ENCODE results near the gene OSBPL3.
A peak's percentile ranks its signal among the peaks of the same experiment; 100 is the strongest.

The OSBPL3 gene

GRCh38 chr7:24869572-24869971 lies 110.4 kb downstream of the OSBPL3 start:
- TF ChIP-seq JUND (IDR thresholded peaks at IDR 0.05; ENCODE audit: low read depth) = no peak
- in situ Hi-C loops (cut with HindIII; ENCODE audit: low pct_unique_long_range_greater_than_20kb, low sequenced_read_pairs) = no loop called here
- no peak for DNase-seq (ENCODE audit: low read depth in 1 of 2, low spot score in 1 of 2)

- TF ChIP-seq JUND (IDR thresholded peaks at IDR 0.05; ENCODE audit: low read depth) = no peak
- no peak for DNase-seq (ENCODE audit: low read depth in 1 of 2, low spot score in 1 of 2)
- in situ Hi-C loops (cut with HindIII; ENCODE audit: low pct_unique_long_range_greater_than_20kb, low sequenced_read_pairs) = no loop called here
Observed at GRCh38 chr7:24868741-24869140, 111.2 kb downstream of the OSBPL3 start.

GRCh38 chr7:24866004-24866615 lies 113.9 kb downstream of the OSBPL3 start:
- no peak for DNase-seq (ENCODE audit: low read depth in 1 of 2, low spot score in 1 of 2)
- in situ Hi-C loops (cut with HindIII; ENCODE audit: low pct_unique_long_range_greater_than_20kb, low sequenced_read_pairs) = no loop called here
- no peak for TF ChIP-seq JUND (IDR thresholded peaks at IDR 0.05; ENCODE audit: low read depth)

- in situ Hi-C loops (cut with HindIII; ENCODE audit: low pct_unique_long_range_greater_than_20kb, low sequenced_read_pairs) = no loop called here
- no peak for DNase-seq (ENCODE audit: low read depth in 1 of 2, low spot score in 1 of 2)
- TF ChIP-seq JUND (IDR thresholded peaks at IDR 0.05; ENCODE audit: low read depth) = no peak
Observed at GRCh38 chr7:24864214-24864817, 115.7 kb downstream of the OSBPL3 start.

- in situ Hi-C loops (cut with HindIII; ENCODE audit: low pct_unique_long_range_greater_than_20kb, low sequenced_read_pairs) = no loop called here
- no peak for TF ChIP-seq JUND (IDR thresholded peaks at IDR 0.05; ENCODE audit: low read depth)
- DNase-seq (ENCODE audit: low read depth in 1 of 2, low spot score in 1 of 2) = no peak
Observed at GRCh38 chr7:24863626-24864025, 116.4 kb downstream of the OSBPL3 start.

- no peak for TF ChIP-seq JUND (IDR thresholded peaks at IDR 0.05; ENCODE audit: low read depth)
- no peak for DNase-seq (ENCODE audit: low read depth in 1 of 2, low spot score in 1 of 2)
- in situ Hi-C loops (cut with HindIII; ENCODE audit: low pct_unique_long_range_greater_than_20kb, low sequenced_read_pairs) = no loop called here
Observed at GRCh38 chr7:24862461-24862860, 117.5 kb downstream of the OSBPL3 start.

- in situ Hi-C loops (cut with HindIII; ENCODE audit: low pct_unique_long_range_greater_than_20kb, low sequenced_read_pairs) = no loop called here
- no peak for DNase-seq (ENCODE audit: low read depth in 1 of 2, low spot score in 1 of 2)
- no peak for TF ChIP-seq JUND (IDR thresholded peaks at IDR 0.05; ENCODE audit: low read depth)
Observed at GRCh38 chr7:24861336-24861735, 118.6 kb downstream of the OSBPL3 start.

- DNase-seq (ENCODE audit: low read depth in 1 of 2, low spot score in 1 of 2) = no peak
- TF ChIP-seq JUND (IDR thresholded peaks at IDR 0.05; ENCODE audit: low read depth) = no peak
- in situ Hi-C loops (cut with HindIII; ENCODE audit: low pct_unique_long_range_greater_than_20kb, low sequenced_read_pairs) = no loop called here
Observed at GRCh38 chr7:24860611-24861010, 119.4 kb downstream of the OSBPL3 start.

GRCh38 chr7:24858108-24858977 lies 121.6 kb downstream of the OSBPL3 start:
- in situ Hi-C loops (cut with HindIII; ENCODE audit: low pct_unique_long_range_greater_than_20kb, low sequenced_read_pairs) = no loop called here
- peak in 1 of 2 experiments; percentile 81 for DNase-seq (ENCODE audit: low read depth in 1 of 2, low spot score in 1 of 2)
- TF ChIP-seq JUND (IDR thresholded peaks at IDR 0.05; ENCODE audit: low read depth) = no peak

GRCh38 chr7:24857623-24858022 lies 122.4 kb downstream of the OSBPL3 start:
- in situ Hi-C loops (cut with HindIII; ENCODE audit: low pct_unique_long_range_greater_than_20kb, low sequenced_read_pairs) = no loop called here
- no peak for TF ChIP-seq JUND (IDR thresholded peaks at IDR 0.05; ENCODE audit: low read depth)
- no peak for DNase-seq (ENCODE audit: low read depth in 1 of 2, low spot score in 1 of 2)

- DNase-seq (ENCODE audit: low read depth in 1 of 2, low spot score in 1 of 2) = no peak
- in situ Hi-C loops (cut with HindIII; ENCODE audit: low pct_unique_long_range_greater_than_20kb, low sequenced_read_pairs) = no loop called here
- TF ChIP-seq JUND (IDR thresholded peaks at IDR 0.05; ENCODE audit: low read depth) = no peak
Observed at GRCh38 chr7:24854866-24855265, 125.1 kb downstream of the OSBPL3 start.

- DNase-seq (ENCODE audit: low read depth in 1 of 2, low spot score in 1 of 2) = no peak
- TF ChIP-seq JUND (IDR thresholded peaks at IDR 0.05; ENCODE audit: low read depth) = no peak
- in situ Hi-C loops (cut with HindIII; ENCODE audit: low pct_unique_long_range_greater_than_20kb, low sequenced_read_pairs) = no loop called here
Observed at GRCh38 chr7:24851786-24852185, 128.2 kb downstream of the OSBPL3 start.

GRCh38 chr7:24848878-24849277 lies 131.1 kb downstream of the OSBPL3 start:
- in situ Hi-C loops (cut with HindIII; ENCODE audit: low pct_unique_long_range_greater_than_20kb, low sequenced_read_pairs) = no loop called here
- TF ChIP-seq JUND (IDR thresholded peaks at IDR 0.05; ENCODE audit: low read depth) = no peak
- DNase-seq (ENCODE audit: low read depth in 1 of 2, low spot score in 1 of 2) = no peak
